ENCODE results near the gene TAF1A. TPM values are rescaled to one million over a fixed set of nuclear protein-coding genes. Genes with fewer than 3 reads are reported as not detected.
A peak's percentile ranks its signal among the peaks of the same experiment; 100 is the strongest.

The TAF1A gene
- total RNA-seq, 3 donors from 2014 or later = 4.7 to 6.6 (median 6.0) TPM

GRCh38 chr1:222618880-222619596 is 29.3 kb upstream of the TAF1A start:
- peak; percentile 20 for ATAC-seq
- no peaks in the 10 kb centered on the region for H3K36me3 ChIP-seq (ENCODE audit: low read depth)
- peaks cover 18% of the 10 kb centered on the region for H3K4me1 ChIP-seq (ENCODE audit: low read depth)
- H3K4me3 ChIP-seq = peak overlapping the region; percentile 89
- DNase-seq = peak; percentile 29 to 56 (median 53)
- no peak for TF ChIP-seq CTCF (IDR thresholded peaks at IDR 0.05)
- H3K9me3 ChIP-seq = no peaks in the 10 kb centered on the region
- intact Hi-C loops (cut with DNase I, micrococcal nuclease) = no loop called here

GRCh38 chr1:222618001-222618879 is 28.5 kb upstream of the TAF1A start, which contains the start of gene MIA3:
TSS of gene MIA3 (plus strand) at chr1:222618097. CDS start at chr1:222618111, 14 bp downstream.
- intact Hi-C loops (cut with DNase I, micrococcal nuclease) = no loop called here
- no peaks in the 10 kb centered on the region for H3K9me3 ChIP-seq
- ATAC-seq (peak; percentile 81), DNase-seq (peak; percentile 82 to 90 (median 85))
- TF ChIP-seq CTCF (IDR thresholded peaks at IDR 0.05) = no peak
- H3K4me1 ChIP-seq (ENCODE audit: low read depth) = peaks cover 18% of the 10 kb centered on the region
- H3K4me3 ChIP-seq = peak within 1 kb of the TSS; percentile 89
- H3K36me3 ChIP-seq (ENCODE audit: low read depth) = no peaks in the 10 kb centered on the region

- DNase-seq = peak; percentile 92 to 98 (median 93)
- no peaks in the 10 kb centered on the region for H3K9me3 ChIP-seq
- peak; percentile 91 for ATAC-seq
- H3K36me3 ChIP-seq (ENCODE audit: low read depth) = no peaks in the 10 kb centered on the region
- no peak for TF ChIP-seq CTCF (IDR thresholded peaks at IDR 0.05)
- peak overlapping the region; percentile 7 for H3K4me3 ChIP-seq
- intact Hi-C loops (cut with DNase I, micrococcal nuclease) = no loop called here
- peaks cover 18% of the 10 kb centered on the region for H3K4me1 ChIP-seq (ENCODE audit: low read depth)
These were observed 27.7 kb upstream of the TAF1A start for GRCh38 chr1:222617367-222617951.

- H3K9me3 ChIP-seq = no peaks in the 10 kb centered on the region
These were observed 26.8 kb upstream of the TAF1A start for GRCh38 chr1:222616525-222616924.

More at GRCh38 chr1:222616525-222616924, 26.8 kb upstream of the TAF1A start:
- intact Hi-C loops (cut with DNase I, micrococcal nuclease) = no loop called here
- no peak for DNase-seq
- no peak for ATAC-seq
- no peak for TF ChIP-seq CTCF (IDR thresholded peaks at IDR 0.05)
- Histone ChIP-seq H3K4me3 (no peak overlapping the region), H3K36me3 (ENCODE audit: low read depth) (no peaks in the 10 kb centered on the region), H3K4me1 (ENCODE audit: low read depth) (peaks cover 24% of the 10 kb centered on the region)

Data from mucosa of descending colon (tissue), 3 donors.